Measurements from ENCODE around the gene BMP7. TPM values are rescaled to one million over a fixed set of nuclear protein-coding genes. Genes with fewer than 3 reads are reported as not detected.
"Not testable (repeated sequence)": the region's sequence is repeated elsewhere in the genome, so short reads cannot be mapped to it uniquely, and the experiment has no call there.

Gene BMP7
- total RNA-seq, 1 donor from 2014 or later, result not detected

- peaks cover 3% of the 10 kb centered on the region for H3K4me1 Mint-ChIP-seq (ENCODE audit: low read depth)
- H3K27me3 Mint-ChIP-seq (ENCODE audit: low read depth), result peaks cover 62% of the 10 kb centered on the region
- H3K36me3 Mint-ChIP-seq (ENCODE audit: low read depth), result no peaks in the 10 kb centered on the region
- H3K4me3 Mint-ChIP-seq (ENCODE audit: low read depth), result no peak overlapping the region
- H3K27ac Mint-ChIP-seq, result no peak overlapping the region
- intact Hi-C loops (cut with micrococcal nuclease), result no loop called here
- H3K9me3 Mint-ChIP-seq, result no peaks in the 10 kb centered on the region
- no peak for DNase-seq (ENCODE audit: low spot score)
These were observed 2.9 kb upstream of the BMP7 start for GRCh38 chr20:57269148-57269984.

- peaks cover 9% of the 10 kb centered on the region for H3K4me1 Mint-ChIP-seq (ENCODE audit: low read depth)
- H3K36me3 Mint-ChIP-seq (ENCODE audit: low read depth), result no peaks in the 10 kb centered on the region
- no peaks in the 10 kb centered on the region for H3K9me3 Mint-ChIP-seq
- H3K27me3 Mint-ChIP-seq (ENCODE audit: low read depth), result peaks cover 65% of the 10 kb centered on the region
- no peak for DNase-seq (ENCODE audit: low spot score)
- intact Hi-C loops (cut with micrococcal nuclease), result no loop called here
- no peak overlapping the region for H3K27ac Mint-ChIP-seq
- H3K4me3 Mint-ChIP-seq (ENCODE audit: low read depth), result no peak overlapping the region
These were observed 2.1 kb upstream of the BMP7 start for GRCh38 chr20:57268399-57269076.

GRCh38 chr20:57267158-57267821, 849 bp upstream of the BMP7 start:
- Mint-ChIP-seq H3K9me3 (no peaks in the 10 kb centered on the region), H3K36me3 (ENCODE audit: low read depth) (no peaks in the 10 kb centered on the region), H3K4me1 (ENCODE audit: low read depth) (peaks cover 9% of the 10 kb centered on the region), H3K27me3 (ENCODE audit: low read depth) (peaks cover 72% of the 10 kb centered on the region), H3K27ac (no peak overlapping the region), H3K4me3 (ENCODE audit: low read depth) (no peak overlapping the region)
- intact Hi-C loops (cut with micrococcal nuclease), result no loop called here
- no peak for DNase-seq (ENCODE audit: low spot score)

- Mint-ChIP-seq H3K4me1 (ENCODE audit: low read depth) (peaks cover 9% of the 10 kb centered on the region), H3K36me3 (ENCODE audit: low read depth) (no peaks in the 10 kb centered on the region), H3K27ac (no peak overlapping the region), H3K4me3 (ENCODE audit: low read depth) (no peak overlapping the region), H3K9me3 (no peaks in the 10 kb centered on the region), H3K27me3 (ENCODE audit: low read depth) (peaks cover 74% of the 10 kb centered on the region)
- DNase-seq (ENCODE audit: low spot score), result no peak
- intact Hi-C loops (cut with micrococcal nuclease), result loop anchor here (2.0 kb wide), 1 partner anchor 637 kb away; the partner anchor contains the start of gene TFAP2C
These were observed 497 bp downstream of the BMP7 start for GRCh38 chr20:57265997-57266290.

- H3K27ac Mint-ChIP-seq, result no peak overlapping the region
- H3K4me3 Mint-ChIP-seq (ENCODE audit: low read depth), result no peak overlapping the region
- DNase-seq (ENCODE audit: low spot score), result no peak
- intact Hi-C loops (cut with micrococcal nuclease), result loop anchor here (2.0 kb wide), 1 partner anchor 637 kb away; the partner anchor contains the start of gene TFAP2C
- H3K27me3 Mint-ChIP-seq (ENCODE audit: low read depth), result peaks cover 75% of the 10 kb centered on the region
- no peaks in the 10 kb centered on the region for H3K36me3 Mint-ChIP-seq (ENCODE audit: low read depth)
- no peaks in the 10 kb centered on the region for H3K9me3 Mint-ChIP-seq
- H3K4me1 Mint-ChIP-seq (ENCODE audit: low read depth), result peaks cover 9% of the 10 kb centered on the region
These were observed 975 bp downstream of the BMP7 start for GRCh38 chr20:57265336-57265996.

- not testable (repeated sequence) for H3K4me1 Mint-ChIP-seq (ENCODE audit: low read depth); H3K27ac Mint-ChIP-seq; H3K9me3 Mint-ChIP-seq; H3K4me3 Mint-ChIP-seq (ENCODE audit: low read depth); DNase-seq (ENCODE audit: low spot score); H3K36me3 Mint-ChIP-seq (ENCODE audit: low read depth)
- intact Hi-C loops (cut with micrococcal nuclease), result loop anchor here (2.0 kb wide), 1 partner anchor 636 kb away; the partner anchor contains the start of gene TFAP2C
- peaks cover 79% of the 10 kb centered on the region for H3K27me3 Mint-ChIP-seq (ENCODE audit: low read depth)
These were observed 1.5 kb downstream of the BMP7 start for GRCh38 chr20:57264908-57265335.

- intact Hi-C loops (cut with micrococcal nuclease), result loop anchor here (2.0 kb wide), 1 partner anchor 635 kb away; the partner anchor contains the start of gene TFAP2C
- H3K4me3 Mint-ChIP-seq (ENCODE audit: low read depth), result peak overlapping the region; percentile 30
- DNase-seq (ENCODE audit: low spot score), result no peak
- H3K4me1 Mint-ChIP-seq (ENCODE audit: low read depth), result peaks cover 9% of the 10 kb centered on the region
- no peaks in the 10 kb centered on the region for H3K9me3 Mint-ChIP-seq
- peaks cover 78% of the 10 kb centered on the region for H3K27me3 Mint-ChIP-seq (ENCODE audit: low read depth)
- H3K27ac Mint-ChIP-seq, result no peak overlapping the region
- no peaks in the 10 kb centered on the region for H3K36me3 Mint-ChIP-seq (ENCODE audit: low read depth)
These were observed 2.3 kb downstream of the BMP7 start for GRCh38 chr20:57263801-57264792.

- DNase-seq (ENCODE audit: low spot score), result no peak
- Mint-ChIP-seq H3K27ac (no peak overlapping the region), H3K36me3 (ENCODE audit: low read depth) (no peaks in the 10 kb centered on the region), H3K27me3 (ENCODE audit: low read depth) (peaks cover 77% of the 10 kb centered on the region), H3K4me3 (ENCODE audit: low read depth) (no peak overlapping the region), H3K4me1 (ENCODE audit: low read depth) (peaks cover 9% of the 10 kb centered on the region), H3K9me3 (no peaks in the 10 kb centered on the region)
- intact Hi-C loops (cut with micrococcal nuclease), result no loop called here
These were observed 3.4 kb downstream of the BMP7 start for GRCh38 chr20:57262784-57263609.

GRCh38 chr20:57262301-57262700, 4.1 kb downstream of the BMP7 start:
- H3K4me1 Mint-ChIP-seq (ENCODE audit: low read depth), result peaks cover 9% of the 10 kb centered on the region
- H3K9me3 Mint-ChIP-seq, result no peaks in the 10 kb centered on the region
- H3K36me3 Mint-ChIP-seq (ENCODE audit: low read depth), result no peaks in the 10 kb centered on the region
- DNase-seq (ENCODE audit: low spot score), result no peak
- no peak overlapping the region for H3K4me3 Mint-ChIP-seq (ENCODE audit: low read depth)
- no peak overlapping the region for H3K27ac Mint-ChIP-seq
- peaks cover 76% of the 10 kb centered on the region for H3K27me3 Mint-ChIP-seq (ENCODE audit: low read depth)
- intact Hi-C loops (cut with micrococcal nuclease), result no loop called here

- H3K36me3 Mint-ChIP-seq (ENCODE audit: low read depth), result no peaks in the 10 kb centered on the region
- peaks cover 6% of the 10 kb centered on the region for H3K4me1 Mint-ChIP-seq (ENCODE audit: low read depth)
- no peak for DNase-seq (ENCODE audit: low spot score)
- no peak overlapping the region for H3K27ac Mint-ChIP-seq
- H3K27me3 Mint-ChIP-seq (ENCODE audit: low read depth), result peaks cover 74% of the 10 kb centered on the region
- no peak overlapping the region for H3K4me3 Mint-ChIP-seq (ENCODE audit: low read depth)
- H3K9me3 Mint-ChIP-seq, result no peaks in the 10 kb centered on the region
- intact Hi-C loops (cut with micrococcal nuclease), result no loop called here
These were observed 4.8 kb downstream of the BMP7 start for GRCh38 chr20:57261457-57262251.

Measured in activated T-helper 2 cell treated with anti-CD3 and anti-CD28 coated beads, Interferon-gamma antibody, Interleukin-2, Interleukin-4, amounts not matched to agents 10 μg/mL and 5 μg/mL and 100 μg/mL, durations not matched to agents 14 hours and 24 hours and 36 hours (primary cell).